ENCODE data around the gene LIPC.

GRCh38 chr15:58438111-58438510 is 6.3 kb downstream of the LIPC start:
- TF ChIP-seq GATA2 (IDR thresholded peaks at IDR 0.05; ENCODE audit: low read depth, low read length) (no peak), GATA3 (IDR thresholded peaks at IDR 0.05; ENCODE audit: low read depth, low read length) (no peak)
